ENCODE results near the gene MYO18A.

The MYO18A gene

DNA sequence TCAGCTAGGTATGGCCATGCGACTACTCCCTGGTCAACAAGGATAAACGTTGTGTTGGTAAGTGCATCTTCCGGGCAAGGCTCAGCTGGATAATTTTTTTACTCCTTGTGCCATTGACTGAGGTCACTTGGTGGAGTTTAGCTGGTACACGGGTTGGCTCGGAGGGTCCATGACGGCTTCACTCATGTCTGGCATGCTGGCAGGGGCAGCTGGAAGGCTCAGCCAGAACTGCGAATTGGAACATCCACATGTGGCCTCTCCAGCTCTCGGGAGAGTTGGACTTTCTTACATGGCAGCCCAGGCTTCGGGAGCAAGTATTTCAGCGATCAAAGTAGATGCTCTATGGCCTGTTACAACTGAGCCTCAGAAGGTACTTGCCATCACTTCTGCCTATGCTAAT lies 35.0 kb upstream of the MYO18A start:
- TF ChIP-seq, protein P1, sequence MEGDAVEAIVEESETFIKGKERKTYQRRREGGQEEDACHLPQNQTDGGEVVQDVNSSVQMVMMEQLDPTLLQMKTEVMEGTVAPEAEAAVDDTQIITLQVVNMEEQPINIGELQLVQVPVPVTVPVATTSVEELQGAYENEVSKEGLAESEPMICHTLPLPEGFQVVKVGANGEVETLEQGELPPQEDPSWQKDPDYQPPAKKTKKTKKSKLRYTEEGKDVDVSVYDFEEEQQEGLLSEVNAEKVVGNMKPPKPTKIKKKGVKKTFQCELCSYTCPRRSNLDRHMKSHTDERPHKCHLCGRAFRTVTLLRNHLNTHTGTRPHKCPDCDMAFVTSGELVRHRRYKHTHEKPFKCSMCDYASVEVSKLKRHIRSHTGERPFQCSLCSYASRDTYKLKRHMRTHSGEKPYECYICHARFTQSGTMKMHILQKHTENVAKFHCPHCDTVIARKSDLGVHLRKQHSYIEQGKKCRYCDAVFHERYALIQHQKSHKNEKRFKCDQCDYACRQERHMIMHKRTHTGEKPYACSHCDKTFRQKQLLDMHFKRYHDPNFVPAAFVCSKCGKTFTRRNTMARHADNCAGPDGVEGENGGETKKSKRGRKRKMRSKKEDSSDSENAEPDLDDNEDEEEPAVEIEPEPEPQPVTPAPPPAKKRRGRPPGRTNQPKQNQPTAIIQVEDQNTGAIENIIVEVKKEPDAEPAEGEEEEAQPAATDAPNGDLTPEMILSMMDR (IDR thresholded peaks at IDR 0.05; ENCODE audit: borderline replicate concordance, insufficient read depth, low read depth, low read length) = no peak

DNA sequence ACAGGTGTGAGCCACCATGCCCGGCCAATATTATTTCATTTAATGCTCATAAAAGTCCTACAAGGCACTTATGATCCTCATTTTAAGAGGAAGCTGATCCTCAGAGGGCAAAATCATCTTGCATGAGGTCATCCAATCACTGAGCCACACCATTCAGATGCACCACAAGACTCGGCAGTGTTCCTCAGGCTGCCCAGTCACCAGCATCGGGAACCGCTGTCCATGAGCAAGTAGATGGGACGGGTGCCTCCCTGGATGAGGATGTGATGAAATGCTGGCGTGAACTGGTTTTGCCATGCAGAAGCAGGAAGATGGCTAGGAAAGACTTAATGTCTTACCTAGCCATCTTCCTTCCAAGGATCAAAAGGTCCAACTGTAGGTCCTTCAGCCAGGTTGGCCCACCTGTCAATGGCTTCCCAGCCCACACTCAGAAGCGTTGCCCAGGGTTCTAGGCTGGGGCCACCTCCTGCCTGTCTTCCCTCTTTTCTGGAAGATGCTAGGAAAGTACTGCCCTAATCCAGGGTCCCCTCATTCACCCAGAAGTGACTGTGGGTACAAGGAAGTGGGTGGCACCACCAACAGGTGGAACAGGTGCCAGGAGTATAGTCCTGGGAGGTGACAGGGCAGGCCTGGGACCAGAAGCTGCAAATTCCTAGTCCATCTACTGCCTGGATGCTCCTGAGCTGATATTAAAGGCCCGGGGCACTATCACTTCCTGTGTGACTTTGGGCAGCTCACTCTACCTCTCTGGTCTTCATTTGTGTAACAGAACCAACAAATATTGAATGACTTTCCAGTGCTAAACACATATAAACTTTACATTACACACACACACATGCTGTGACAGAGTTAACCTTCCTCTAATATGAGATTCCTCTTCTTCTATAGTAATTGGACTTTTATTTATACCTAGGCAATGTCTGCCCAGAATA lies 34.3 kb upstream of the MYO18A start:
- H3K4me3 ChIP-seq (ENCODE audit: low read depth, low read length) = no peak overlapping the region
- TF ChIP-seq, protein P1 (IDR thresholded peaks at IDR 0.05; ENCODE audit: borderline replicate concordance, insufficient read depth, low read depth, low read length) = no peak

More for the DNA sequence above, 35.0 kb upstream of the MYO18A start:
- no peak overlapping the region for H3K4me3 ChIP-seq (ENCODE audit: low read depth, low read length)

DNA sequence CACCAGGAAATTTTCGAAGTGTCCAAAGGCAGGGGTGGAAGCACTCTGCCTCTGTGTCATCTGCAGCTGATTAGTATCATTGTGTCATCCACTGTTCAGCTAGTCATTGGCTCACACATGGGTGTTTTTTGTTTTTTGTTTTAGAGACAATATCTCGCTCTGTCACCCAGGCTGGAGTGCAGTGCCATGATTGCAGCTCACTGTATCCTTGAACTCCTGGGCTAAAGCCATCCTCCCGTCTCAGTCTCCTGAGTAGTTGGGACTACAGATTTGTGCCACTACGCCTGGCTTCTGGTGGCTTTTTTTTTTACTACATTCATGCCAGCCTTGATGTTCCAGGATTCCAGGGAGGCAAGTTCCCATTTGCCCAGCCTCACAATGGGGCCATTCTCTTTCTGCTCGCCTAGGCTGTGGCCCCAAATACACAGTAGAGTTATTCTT lies 32.5 kb upstream of the MYO18A start:
- TF ChIP-seq, protein P1 (IDR thresholded peaks at IDR 0.05; ENCODE audit: borderline replicate concordance, insufficient read depth, low read depth, low read length) = no peak
- H3K4me3 ChIP-seq (ENCODE audit: low read depth, low read length) = no peak overlapping the region

DNA sequence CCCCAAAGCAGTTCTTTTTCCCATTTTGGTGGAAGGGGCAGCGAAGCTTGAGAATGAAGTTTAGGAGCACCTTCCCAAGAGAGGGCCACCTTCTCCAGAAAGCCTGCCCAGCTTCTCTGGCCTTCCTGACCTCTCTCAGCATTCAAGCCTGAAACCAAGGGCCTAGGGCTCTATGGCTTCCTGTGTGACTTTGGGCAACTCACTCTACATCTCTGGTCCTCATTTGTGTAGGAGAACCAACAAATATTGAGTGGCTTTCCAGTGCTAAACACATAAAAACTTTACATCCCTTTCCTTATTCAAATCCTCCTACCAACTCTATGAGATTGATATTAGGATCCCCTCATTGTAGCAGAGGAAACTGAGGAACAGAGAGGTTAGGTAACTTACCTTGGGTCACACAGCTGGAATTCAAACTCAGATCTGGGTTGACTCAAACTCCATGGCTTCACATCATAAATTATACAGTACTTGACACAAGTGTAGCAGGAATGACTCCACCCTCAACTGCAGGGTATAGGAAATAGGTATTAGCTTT lies 32.0 kb upstream of the MYO18A start:
- no peak overlapping the region for H3K4me3 ChIP-seq (ENCODE audit: low read depth, low read length)
- TF ChIP-seq, protein P1 (IDR thresholded peaks at IDR 0.05; ENCODE audit: borderline replicate concordance, insufficient read depth, low read depth, low read length) = no peak

DNA sequence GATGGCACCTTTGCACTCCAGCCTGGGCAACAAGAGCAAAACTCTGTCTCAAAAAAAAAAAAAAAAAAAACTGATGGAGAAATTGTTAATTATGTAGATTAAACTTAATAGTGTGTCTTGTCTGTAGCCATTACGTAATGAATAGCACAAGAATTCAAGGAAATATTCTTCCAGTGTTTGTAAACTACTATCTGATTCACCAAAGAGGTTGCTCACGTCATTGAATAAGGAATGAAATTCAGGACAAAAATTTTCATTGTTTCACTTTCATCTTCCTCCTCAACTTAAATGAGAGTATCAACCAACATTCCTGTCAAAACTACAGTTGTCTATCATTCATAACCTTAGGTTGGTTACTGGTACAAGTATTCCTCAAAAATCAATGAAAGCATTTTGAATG lies 30.7 kb upstream of the MYO18A start:
- H3K4me3 ChIP-seq (ENCODE audit: low read depth, low read length) = no peak overlapping the region
- TF ChIP-seq, protein P1 (IDR thresholded peaks at IDR 0.05; ENCODE audit: borderline replicate concordance, insufficient read depth, low read depth, low read length) = no peak

DNA sequence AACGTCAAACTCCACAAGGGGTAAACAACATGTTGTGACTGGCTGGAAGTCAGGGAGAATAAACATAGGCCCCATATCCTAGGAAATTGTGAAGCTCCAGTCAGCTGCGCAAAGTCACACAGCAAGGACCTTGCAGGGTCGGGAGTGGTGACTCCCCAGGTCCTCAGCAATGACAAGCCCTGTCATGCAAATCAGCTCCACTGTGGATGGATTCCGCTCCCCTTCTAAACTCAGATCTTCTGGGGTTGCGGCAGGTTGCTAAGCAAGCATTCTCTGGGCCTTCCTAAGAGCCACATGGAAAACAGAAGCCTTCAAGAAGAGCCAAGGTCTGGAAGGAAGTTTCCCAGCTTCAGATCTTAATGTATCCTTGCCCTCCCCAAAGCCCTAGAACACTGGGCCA lies 28.9 kb upstream of the MYO18A start:
- no peak overlapping the region for H3K4me3 ChIP-seq (ENCODE audit: low read depth, low read length)
- TF ChIP-seq, protein P1 (IDR thresholded peaks at IDR 0.05; ENCODE audit: borderline replicate concordance, insufficient read depth, low read depth, low read length) = no peak

DNA sequence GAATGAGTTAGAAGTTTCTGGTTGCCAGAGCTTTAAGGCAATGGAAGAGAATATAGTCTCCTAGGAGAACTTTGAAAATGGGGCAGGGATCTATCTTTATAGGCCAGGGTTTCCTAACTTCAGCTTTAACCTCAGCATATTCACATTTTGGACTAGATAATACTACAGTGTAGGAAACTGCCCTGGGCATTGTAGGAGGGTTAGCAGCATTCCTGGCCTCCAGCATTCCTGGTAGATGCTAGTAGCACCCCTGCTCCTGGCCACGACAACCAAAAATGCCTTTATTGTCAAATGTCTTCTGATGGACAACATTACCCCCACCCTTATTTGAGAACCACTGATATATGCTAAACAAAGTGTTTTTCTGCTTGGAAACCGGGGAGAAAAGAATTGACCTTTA lies 27.8 kb upstream of the MYO18A start:
- TF ChIP-seq, protein P1 (IDR thresholded peaks at IDR 0.05; ENCODE audit: borderline replicate concordance, insufficient read depth, low read depth, low read length) = no peak

More for the DNA sequence above, 27.8 kb upstream of the MYO18A start:
- no peak overlapping the region for H3K4me3 ChIP-seq (ENCODE audit: low read depth, low read length)
